Renal cortical epithelial cell (primary cell): ENCODE data around the gene ECI2. TPM values are rescaled to one million over a fixed set of nuclear protein-coding genes. Genes with fewer than 3 reads are reported as not detected.

Source experiments
- DNase-seq: peaks from one replicate; pipeline ENCODE4 v3.0.0-alpha.2; 2011; ENCODE audit warnings: low read depth
- total RNA-seq: library from RNA; depleted of rRNA; stranded (reverse); fragments of >200 nt; gene quantifications from 2 replicates; pipeline ENCODE4 v1.2.3, GENCODE V29; 2014

ECI2 gene
- total RNA-seq = 94.5 and 126 TPM in 2 replicates

DNA sequence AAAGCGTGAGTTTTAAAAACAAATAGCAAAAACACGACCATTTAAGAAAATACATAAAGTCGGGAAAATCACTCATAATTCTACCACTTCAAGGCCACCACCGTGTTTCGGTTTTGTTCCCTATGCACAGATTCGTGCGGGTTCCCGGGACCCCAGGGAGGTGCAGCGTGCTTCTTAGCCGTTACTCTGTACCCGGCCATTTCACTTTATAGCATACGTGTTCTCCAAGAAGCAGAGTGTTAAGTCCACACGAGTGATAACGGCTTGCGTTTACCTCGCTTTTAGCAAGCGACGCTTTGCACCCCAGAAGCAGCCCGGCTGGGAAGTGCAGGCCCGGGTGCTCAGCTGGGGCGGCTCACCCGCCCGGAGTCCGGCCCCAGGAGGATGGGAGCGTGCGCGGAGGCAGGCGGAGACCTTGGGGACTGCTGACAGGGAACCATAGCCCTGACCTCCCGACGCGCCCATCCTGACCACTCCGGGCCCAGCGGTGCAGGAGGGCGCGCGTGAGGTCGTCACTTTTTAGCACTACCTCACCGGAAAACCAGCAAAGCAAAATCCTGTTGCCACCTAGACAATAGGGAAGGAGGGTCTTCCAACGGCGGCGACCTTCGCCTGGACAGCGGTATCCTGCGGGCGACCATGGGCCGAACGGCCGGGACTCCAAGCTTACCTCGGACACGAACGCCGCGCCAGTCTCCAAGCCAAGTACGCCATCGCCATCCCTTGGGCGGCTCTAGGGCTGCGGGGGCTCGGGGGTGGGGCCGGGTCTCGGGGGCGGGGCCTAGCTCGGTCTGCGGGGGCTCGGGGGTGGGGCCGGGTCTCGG lies at the start of gene ECI2:
Gene ECI2, minus strand, starts transcription at position 735 of the 824 bp plus-strand sequence. Its CDS starts 15 bp downstream, at position 720.
- DNase-seq = peak; percentile 27

GRCh38 chr6:4180652-4181255 lies 45.4 kb upstream of the ECI2 start:
- peak; percentile 49 for DNase-seq

DNA sequence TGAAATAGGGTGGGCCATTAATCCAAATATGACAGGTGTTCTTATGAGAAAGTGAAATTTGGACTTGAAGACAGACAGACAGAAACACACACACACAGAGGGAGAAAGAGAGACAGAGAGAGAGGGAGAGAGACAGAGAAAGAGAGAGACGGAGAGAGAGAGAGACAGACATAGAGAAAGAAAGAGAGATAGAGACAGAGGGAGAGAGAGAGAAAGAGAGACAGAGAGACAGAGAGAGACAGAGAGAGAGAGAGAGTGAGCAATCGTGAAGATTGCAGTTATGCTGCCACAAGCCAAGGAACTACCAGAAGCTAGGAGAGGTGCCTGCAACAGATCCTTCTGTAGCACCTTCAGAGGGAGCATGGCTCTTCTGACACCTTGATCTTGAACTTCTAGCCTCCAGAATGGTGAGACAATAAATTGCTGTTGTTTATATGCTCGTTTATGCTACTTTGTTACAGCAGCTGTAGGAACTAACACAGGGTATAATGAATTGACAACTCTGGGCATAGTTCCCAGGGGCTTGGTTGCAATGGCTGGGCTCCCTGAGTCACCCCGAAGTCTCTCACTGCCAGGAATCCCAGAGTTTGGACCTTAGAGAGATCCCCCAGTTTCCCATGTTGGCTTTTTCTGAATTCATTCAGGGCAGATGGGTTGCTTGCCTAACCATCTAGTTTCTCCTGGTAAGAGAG lies 44.7 kb upstream of the ECI2 start:
- DNase-seq = no peak

- DNase-seq = no peak
Observed at GRCh38 chr6:4178737-4179333, 43.5 kb upstream of the ECI2 start.

DNA sequence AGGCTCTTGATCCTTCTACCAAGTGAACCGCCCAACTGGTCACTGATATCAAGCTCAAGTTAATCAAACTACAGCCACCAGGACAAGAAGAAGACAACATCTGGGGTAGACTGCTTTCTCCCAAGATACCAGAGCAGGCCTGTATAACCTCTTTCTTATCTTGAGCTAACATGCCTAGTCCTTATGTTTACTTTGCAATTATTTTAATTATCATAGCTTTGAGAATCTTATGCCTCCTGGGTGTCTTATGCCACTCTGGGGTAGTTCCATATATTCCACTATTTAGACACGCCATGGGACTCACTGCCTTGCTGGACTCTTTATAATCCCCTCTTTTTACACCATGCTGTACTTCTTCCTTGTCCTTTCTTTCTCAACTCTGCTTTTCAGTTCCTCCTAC lies 41.5 kb upstream of the ECI2 start:
- no peak for DNase-seq

GRCh38 chr6:4174042-4174441 lies 38.7 kb upstream of the ECI2 start:
- DNase-seq = no peak

- DNase-seq = no peak
Observed at GRCh38 chr6:4172368-4172767, 37.0 kb upstream of the ECI2 start.

DNA sequence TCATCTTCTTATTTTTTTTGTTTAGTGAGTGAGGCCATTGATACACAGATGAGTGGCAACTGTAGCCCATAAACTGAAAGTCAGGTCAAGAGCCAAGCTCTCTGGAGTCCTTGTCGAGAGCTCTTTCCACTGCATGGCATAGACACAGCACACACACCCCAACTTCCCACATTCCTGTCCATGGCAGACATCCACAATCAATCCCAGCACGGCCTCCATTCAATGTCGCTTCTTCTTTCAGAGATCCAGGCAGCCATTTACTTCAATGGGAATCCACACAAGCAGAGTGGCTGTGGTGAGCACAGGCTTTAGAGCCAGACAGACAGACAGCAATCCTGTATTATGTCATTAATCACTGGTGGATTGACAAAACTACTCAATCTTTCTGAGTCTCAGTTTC lies 34.9 kb upstream of the ECI2 start:
- no peak for DNase-seq

GRCh38 chr6:4169028-4169789 lies 33.8 kb upstream of the ECI2 start:
- DNase-seq = peak; percentile 25

DNA sequence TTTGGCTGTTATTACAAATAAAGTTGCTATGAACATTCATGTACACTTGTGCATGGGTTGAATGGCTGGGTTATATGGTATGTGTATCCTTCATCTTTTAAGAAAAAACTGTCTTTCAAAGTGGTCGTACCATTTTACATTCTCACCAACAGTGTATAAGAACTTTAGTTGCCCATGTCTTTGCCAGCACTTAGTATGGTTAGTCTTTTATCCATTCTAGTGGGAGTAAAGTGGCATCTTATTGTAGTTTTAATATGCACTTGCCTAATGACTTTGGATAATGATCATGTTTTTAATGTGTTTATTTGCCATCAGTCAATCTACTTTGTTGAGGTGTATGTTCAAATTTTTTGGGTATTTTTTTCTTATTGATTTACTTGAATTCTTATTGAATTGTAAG lies 32.5 kb upstream of the ECI2 start:
- no peak for DNase-seq

GRCh38 chr6:4167123-4167522 lies 31.7 kb upstream of the ECI2 start:
- DNase-seq = no peak

DNA sequence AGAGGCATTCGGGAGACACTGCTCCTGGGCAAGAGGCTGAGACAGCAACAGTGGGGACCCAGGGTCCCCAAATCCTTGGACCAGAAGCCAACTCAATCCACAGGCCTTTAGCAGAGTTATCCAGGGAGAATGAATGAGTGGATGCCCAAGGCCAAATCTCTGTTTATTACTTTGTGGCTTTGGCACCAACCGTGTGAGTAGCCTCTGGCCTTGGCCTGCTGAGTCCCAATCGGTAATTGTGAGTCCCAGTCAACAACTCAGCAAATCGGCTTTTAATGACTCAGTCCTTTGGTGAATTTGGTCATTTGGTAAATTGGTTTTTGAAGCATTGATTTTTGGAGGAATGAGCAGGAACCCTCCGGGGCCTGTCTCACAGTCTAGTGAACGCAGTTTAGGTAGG lies 29.1 kb upstream of the ECI2 start:
- DNase-seq = no peak

DNA sequence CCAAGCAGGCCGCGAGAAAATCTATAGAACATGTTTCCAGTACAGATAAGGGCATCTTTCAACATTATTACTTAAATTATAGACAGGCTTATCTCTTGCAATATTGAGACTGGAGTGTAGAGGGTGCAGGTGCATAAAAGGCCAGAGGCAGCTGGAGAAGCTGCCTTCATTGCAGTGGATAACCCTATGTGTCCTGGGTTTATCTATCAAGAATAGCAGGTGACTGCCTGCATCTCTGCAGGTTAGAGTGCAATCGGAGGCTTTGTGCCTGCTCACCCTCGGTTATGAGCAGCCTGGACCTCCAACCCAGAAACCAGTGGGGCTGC lies 28.7 kb upstream of the ECI2 start:
- no peak for DNase-seq

DNA sequence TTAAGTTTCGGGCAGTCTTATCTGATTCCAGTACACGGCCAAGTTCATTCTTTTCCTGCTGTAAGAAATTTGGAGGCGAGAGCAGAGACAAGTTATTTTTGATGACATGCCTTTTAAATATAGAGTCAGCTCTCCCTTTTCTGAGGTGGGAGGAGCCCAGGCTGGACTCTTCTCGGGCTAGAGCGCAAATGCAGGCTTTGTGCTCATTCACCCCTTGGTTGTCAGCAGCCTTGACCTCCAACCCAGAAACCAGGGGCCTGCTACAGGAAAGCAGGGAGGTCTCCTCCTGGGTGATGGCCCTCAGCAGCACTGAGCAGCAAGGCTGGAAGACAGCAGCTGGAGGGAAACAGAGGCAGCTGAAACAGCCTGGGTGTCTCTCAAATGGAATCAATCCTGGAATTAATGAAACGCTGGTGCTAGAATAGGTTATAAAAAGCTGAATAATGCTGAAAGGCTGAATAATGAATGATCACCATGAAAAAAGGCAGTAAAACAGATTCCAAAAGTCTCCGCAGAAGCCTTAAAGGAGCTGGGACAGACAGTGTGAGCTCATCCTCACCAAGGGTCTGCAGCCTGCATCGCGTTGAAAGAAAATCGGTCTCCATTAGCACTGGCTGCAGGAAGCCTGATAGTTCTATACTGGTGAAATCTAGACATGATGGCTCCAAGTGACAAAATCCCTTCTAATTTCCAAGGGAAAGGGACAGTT lies 28.2 kb upstream of the ECI2 start:
- DNase-seq = no peak

- DNase-seq = no peak
Observed at GRCh38 chr6:4162370-4162769, 27.0 kb upstream of the ECI2 start.

DNA sequence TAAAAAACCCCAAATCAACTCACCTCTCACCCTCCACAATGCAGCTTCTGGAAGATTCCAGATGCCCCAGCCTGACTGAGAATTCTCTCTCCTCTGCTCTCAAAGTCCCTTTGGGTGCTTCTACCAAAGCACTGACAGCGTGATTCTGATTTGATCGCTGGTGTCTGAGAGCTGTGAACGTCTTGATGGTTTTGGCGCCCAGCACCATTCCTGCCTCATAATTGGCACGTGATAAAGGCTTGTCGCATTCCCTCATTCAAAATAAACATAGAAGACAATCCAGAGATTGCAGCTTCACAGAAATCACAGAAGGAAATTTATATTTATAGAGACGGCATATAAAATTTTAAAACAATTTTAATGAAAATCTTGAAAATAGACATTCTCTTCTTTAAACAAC lies 24.1 kb upstream of the ECI2 start:
- no peak for DNase-seq

- DNase-seq = no peak
Observed at GRCh38 chr6:4157506-4157905, 22.1 kb upstream of the ECI2 start.

DNA sequence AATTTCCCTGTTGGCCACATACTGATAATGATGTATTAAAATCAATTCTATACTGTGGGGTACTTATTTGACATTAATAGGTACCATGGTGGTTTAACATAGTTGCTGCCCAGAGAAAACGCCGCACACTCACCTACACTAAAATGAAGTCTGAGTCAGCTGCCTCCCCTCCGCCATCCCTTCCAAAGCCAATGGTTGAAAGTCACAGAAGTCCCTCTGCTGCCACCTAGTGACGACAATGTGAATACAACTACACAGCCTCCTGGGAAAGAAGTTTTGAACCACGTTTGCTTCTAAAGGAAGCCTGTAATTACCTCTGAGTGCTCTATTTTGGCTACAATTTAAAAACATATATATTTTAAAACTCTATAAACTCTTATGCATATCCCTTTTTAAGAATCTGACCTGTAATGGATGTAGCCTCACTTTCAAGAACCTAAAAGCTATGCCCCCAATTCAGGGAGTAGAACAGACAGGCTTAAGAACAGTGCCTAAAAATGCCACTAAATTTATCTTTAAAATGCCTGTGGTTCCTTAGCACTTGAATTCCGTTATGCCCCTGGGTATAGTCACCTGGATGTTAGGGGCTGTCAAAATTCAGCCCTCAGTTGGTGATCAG lies 20.6 kb upstream of the ECI2 start:
- peak; percentile 80 for DNase-seq

GRCh38 chr6:4153514-4153985 lies 18.2 kb upstream of the ECI2 start:
- no peak for DNase-seq

GRCh38 chr6:4145083-4145482 lies 9.7 kb upstream of the ECI2 start:
- no peak for DNase-seq

GRCh38 chr6:4139272-4139671 lies 3.9 kb upstream of the ECI2 start:
- no peak for DNase-seq
